Measurements from ENCODE around the gene MRPL28.

GRCh38 chr16:324451-325334, 45.6 kb downstream of the MRPL28 start:
- TF ChIP-seq EZH2 (IDR thresholded peaks at IDR 0.05; ENCODE audit: borderline replicate concordance), result no peak
- TF ChIP-seq CTCF (IDR thresholded peaks at IDR 0.05; ENCODE audit: poor library complexity), result no peak
- no peak for TF ChIP-seq EZH2phosphoT487 (IDR thresholded peaks at IDR 0.05; ENCODE audit: low read depth, severe bottlenecking, unreplicated experiment)

All from hepatocyte (in vitro differentiated cells).